HS-27A (cell line): ENCODE measurements around the gene FRMD5.

Experiments
- DNase-seq: peaks from one replicate; pipeline ENCODE4 v3.0.0-alpha.2; 2012; ENCODE audit warnings: low read depth, missing footprints

FRMD5 gene

GRCh38 chr15:44160796-44161195, 34.3 kb downstream of the FRMD5 start:
- DNase-seq: no peak

GRCh38 chr15:44159492-44159891, 35.6 kb downstream of the FRMD5 start:
- DNase-seq: no peak

- no peak for DNase-seq
These were observed 37.0 kb downstream of the FRMD5 start for GRCh38 chr15:44158111-44158510.

- peak; percentile 86 for DNase-seq
These were observed 37.4 kb downstream of the FRMD5 start for GRCh38 chr15:44157679-44158078.

GRCh38 chr15:44153352-44153751, 41.7 kb downstream of the FRMD5 start:
- DNase-seq: no peak

GRCh38 chr15:44149224-44149623, 45.8 kb downstream of the FRMD5 start:
- DNase-seq: no peak

GRCh38 chr15:44148580-44148979, 46.5 kb downstream of the FRMD5 start:
- no peak for DNase-seq

- DNase-seq: no peak
These were observed 47.4 kb downstream of the FRMD5 start for GRCh38 chr15:44147636-44148035.

GRCh38 chr15:44145495-44145894, 49.6 kb downstream of the FRMD5 start:
- DNase-seq: no peak

GRCh38 chr15:44144992-44145391, 50.1 kb downstream of the FRMD5 start:
- no peak for DNase-seq

- DNase-seq: no peak
These were observed 50.9 kb downstream of the FRMD5 start for GRCh38 chr15:44144184-44144583.

GRCh38 chr15:44137750-44138149, 57.3 kb downstream of the FRMD5 start:
- no peak for DNase-seq

GRCh38 chr15:44136991-44137477, 58.0 kb downstream of the FRMD5 start:
- no peak for DNase-seq

- no peak for DNase-seq
These were observed 63.0 kb downstream of the FRMD5 start for GRCh38 chr15:44132057-44132456.

- DNase-seq: no peak
These were observed 64.3 kb downstream of the FRMD5 start for GRCh38 chr15:44130778-44131177.

- DNase-seq: no peak
These were observed 65.2 kb downstream of the FRMD5 start for GRCh38 chr15:44129911-44130310.

- no peak for DNase-seq
These were observed 66.6 kb downstream of the FRMD5 start for GRCh38 chr15:44128443-44128842.

- DNase-seq: no peak
These were observed 69.2 kb downstream of the FRMD5 start for GRCh38 chr15:44125879-44126278.

- DNase-seq: peak; percentile 90
These were observed 92.3 kb downstream of the FRMD5 start for GRCh38 chr15:44102675-44103254.

- peak; percentile 76 for DNase-seq
These were observed 93.1 kb downstream of the FRMD5 start for GRCh38 chr15:44101944-44102343.

GRCh38 chr15:44101286-44101685, 93.8 kb downstream of the FRMD5 start:
- no peak for DNase-seq

GRCh38 chr15:44099671-44100070, 95.4 kb downstream of the FRMD5 start:
- no peak for DNase-seq

GRCh38 chr15:44097552-44097951, 97.5 kb downstream of the FRMD5 start:
- no peak for DNase-seq

- no peak for DNase-seq
These were observed 98.5 kb downstream of the FRMD5 start for GRCh38 chr15:44096596-44096995.
